HL-60/S4 (cell line): ENCODE results near the gene ATP10A.

Experiments used
- in situ Hi-C: fragments of 300-500 bp; cut with MboI; formaldehyde crosslinking; loops from 2 replicates; pipeline ENCODE4 v1.14.3; 2022; ENCODE audit warnings: low sequenced_read_pairs

Gene ATP10A

GRCh38 chr15:25797035-25797434 lies 66.1 kb downstream of the ATP10A start:
- in situ Hi-C loops: no loop called here

- in situ Hi-C loops: no loop called here
Observed at GRCh38 chr15:25796395-25796794, 66.7 kb downstream of the ATP10A start.

GRCh38 chr15:25795712-25796111 lies 67.4 kb downstream of the ATP10A start:
- in situ Hi-C loops: no loop called here

GRCh38 chr15:25795061-25795460 lies 68.1 kb downstream of the ATP10A start:
- in situ Hi-C loops: no loop called here

- in situ Hi-C loops: no loop called here
Observed at GRCh38 chr15:25793354-25794050, 69.6 kb downstream of the ATP10A start.

- in situ Hi-C loops: no loop called here
Observed at GRCh38 chr15:25792128-25792527, 71.0 kb downstream of the ATP10A start.

- in situ Hi-C loops: no loop called here
Observed at GRCh38 chr15:25790000-25790660, 73.0 kb downstream of the ATP10A start.

- in situ Hi-C loops: no loop called here
Observed at GRCh38 chr15:25789616-25789999, 73.5 kb downstream of the ATP10A start.

- in situ Hi-C loops: no loop called here
Observed at GRCh38 chr15:25789211-25789610, 73.9 kb downstream of the ATP10A start.

GRCh38 chr15:25787855-25788520 lies 75.1 kb downstream of the ATP10A start:
- in situ Hi-C loops: no loop called here

GRCh38 chr15:25787381-25787780 lies 75.7 kb downstream of the ATP10A start:
- in situ Hi-C loops: no loop called here

- in situ Hi-C loops: no loop called here
Observed at GRCh38 chr15:25786040-25786439, 77.1 kb downstream of the ATP10A start.

GRCh38 chr15:25785641-25786025 lies 77.5 kb downstream of the ATP10A start:
- in situ Hi-C loops: no loop called here

GRCh38 chr15:25784876-25785640 lies 78.1 kb downstream of the ATP10A start:
- in situ Hi-C loops: no loop called here

GRCh38 chr15:25783607-25784540 lies 79.3 kb downstream of the ATP10A start:
- in situ Hi-C loops: no loop called here

GRCh38 chr15:25783134-25783533 lies 80.0 kb downstream of the ATP10A start:
- in situ Hi-C loops: no loop called here

- in situ Hi-C loops: no loop called here
Observed at GRCh38 chr15:25780479-25781255, 82.5 kb downstream of the ATP10A start.

GRCh38 chr15:25778161-25778560 lies 85.0 kb downstream of the ATP10A start:
- in situ Hi-C loops: no loop called here

GRCh38 chr15:25777037-25777436 lies 86.1 kb downstream of the ATP10A start:
- in situ Hi-C loops: no loop called here
